COLO829 (cell line): Measurements from ENCODE around the gene LSM3.
A peak's percentile ranks its signal among the peaks of the same experiment; 100 is the strongest.

Experiments used
- DNase-seq: peaks from one replicate; pipeline ENCODE4 v3.0.0; 2012; ENCODE audit warnings: low spot score

Gene LSM3

DNA sequence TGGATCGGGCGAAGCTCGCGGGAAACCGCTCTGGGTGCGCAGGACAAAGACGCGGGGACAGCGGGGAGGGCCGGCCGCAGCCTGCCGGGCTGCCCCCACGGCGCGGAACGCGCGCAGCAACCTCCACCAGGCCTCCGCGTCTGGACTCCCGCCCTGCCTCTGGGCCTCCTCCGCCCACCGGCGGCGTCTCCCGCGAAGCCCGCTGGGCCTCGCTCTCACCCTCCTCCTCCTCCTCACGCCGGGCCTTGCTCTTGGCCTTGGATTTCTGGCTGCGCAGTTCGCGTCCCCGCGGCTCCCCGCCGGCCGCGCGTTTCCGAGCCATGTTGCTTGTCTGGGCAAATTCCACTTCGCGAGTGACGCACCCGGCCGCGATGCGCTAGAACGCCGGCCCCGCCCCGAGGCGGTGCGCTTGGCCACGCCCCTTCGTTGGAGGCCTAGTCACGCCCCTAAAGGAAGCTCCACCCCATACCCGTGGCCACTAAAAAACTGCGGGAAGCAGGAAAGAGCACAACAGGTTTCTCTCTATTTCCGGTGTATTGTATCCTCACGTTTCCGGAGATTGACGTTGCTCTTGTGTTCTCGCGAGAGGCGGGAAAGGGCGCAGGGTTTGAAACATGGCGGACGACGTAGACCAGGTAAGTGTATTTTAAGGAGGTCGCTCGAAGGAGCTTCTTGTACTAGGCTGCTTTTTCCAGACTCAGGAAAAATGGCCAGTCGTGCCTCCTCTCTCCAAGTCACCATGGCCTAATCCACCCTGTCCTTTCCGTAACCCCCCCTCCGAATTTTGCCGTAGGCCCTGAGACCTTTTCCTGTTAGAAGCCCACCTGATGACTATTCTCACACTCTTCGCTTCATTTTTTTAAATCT, at the start of gene LSM3, which contains the start of gene XPC:
TSS of gene LSM3 (plus strand) at position 571 of the 867 bp plus-strand sequence. CDS start at position 615, 44 bp downstream.
TSS of gene XPC (minus strand) at position 355 of the 867 bp plus-strand sequence. CDS start at position 322, 33 bp downstream.
- DNase-seq = peak; percentile 91

DNA sequence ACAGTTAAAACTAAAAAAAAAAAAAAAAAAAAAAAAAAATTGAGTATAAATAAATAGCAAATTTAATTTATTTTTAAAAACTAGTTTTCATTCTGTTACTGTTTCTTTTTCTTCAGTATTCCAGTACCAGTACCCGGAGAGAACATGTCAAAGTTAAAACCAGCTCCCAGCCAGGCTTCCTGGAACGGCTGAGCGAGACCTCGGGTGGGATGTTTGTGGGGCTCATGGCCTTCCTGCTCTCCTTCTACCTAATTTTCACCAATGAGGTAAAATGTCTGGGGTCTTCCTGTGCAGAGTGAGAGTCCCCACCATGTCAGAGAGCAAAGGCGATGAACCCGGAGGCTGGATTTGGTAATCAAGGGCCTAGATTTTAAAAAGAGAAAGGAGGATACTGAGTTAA, 49.3 kb upstream of the LSM3 start:
- DNase-seq = no peak

GRCh38 chr3:14130230-14130629, 48.4 kb upstream of the LSM3 start:
- no peak for DNase-seq

DNA sequence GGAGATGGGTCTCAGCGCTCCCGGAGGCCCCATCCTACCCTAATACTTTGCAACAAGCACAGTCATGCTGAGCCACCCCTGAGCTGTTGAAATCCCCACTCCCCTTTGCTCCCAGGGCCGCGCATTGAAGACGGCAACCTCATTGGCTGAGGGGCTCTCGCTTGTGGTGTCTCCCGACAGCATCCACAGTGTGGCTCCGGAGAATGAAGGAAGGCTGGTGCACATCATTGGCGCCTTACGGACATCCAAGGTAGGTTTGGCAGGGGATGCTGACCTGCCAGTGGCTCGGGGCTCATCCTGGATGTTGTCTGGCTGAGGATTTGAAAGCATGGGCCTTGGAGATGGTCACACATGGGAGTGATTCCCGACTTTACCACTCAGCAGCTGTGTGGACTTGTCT, 47.9 kb upstream of the LSM3 start:
- no peak for DNase-seq

DNA sequence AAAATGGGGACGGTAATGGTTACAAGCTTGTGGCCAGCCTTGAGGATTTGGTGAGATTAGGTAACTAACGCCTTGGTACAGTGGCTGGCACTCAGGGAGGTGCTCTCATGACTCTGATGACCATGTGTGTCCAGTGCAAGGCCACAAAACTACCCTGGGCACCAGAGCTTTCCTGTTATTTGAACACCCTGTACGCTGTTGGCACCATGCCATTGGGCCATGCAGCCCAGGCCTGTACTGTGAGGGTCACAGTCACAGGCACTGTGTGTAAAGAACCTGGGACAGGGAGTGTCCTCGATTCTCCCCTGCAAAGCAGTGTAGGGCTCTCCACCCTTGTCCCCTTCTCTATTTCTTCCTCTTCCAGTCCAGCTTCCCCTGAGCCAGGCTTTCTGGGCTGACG, 47.5 kb upstream of the LSM3 start:
- no peak for DNase-seq

DNA sequence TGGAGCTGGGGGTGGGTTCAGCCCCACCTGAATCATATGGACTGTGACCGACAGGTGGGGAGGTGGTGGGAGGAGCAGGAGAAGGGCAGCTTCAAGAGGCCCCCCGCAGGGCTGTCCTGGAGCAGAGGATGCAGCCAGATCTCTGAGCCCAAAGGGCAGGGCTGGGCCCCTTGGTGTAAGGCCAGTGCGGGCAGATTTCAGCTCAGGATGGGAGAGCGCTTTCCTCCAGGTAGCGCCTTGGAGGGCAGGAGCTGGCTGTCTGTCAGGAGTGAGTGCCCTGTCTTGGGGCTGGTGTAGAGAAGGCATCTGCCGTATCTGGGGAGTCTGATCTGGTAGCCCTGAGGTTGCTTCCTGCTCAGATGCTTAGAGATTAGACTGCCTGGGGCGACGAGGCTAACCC, 46.5 kb upstream of the LSM3 start:
- no peak for DNase-seq

DNA sequence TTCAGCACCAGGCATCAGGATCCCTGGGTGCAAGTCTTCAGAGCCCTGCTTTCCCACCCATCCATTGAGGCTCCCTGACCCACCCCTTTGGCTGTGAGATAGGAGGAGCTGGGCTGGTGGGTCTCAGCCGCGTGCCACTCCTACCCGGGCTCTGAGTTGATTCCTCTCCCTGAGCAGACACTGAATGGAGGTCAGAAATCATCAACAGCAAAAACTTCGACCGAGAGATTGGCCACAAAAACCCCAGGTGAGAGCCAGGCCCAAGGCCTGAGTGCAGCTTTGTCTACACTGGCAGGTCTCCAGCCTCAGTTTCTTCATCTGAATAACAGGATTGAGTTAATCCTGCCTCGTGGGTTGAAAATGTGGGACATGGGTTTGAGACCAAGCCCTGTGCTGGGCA, 45.9 kb upstream of the LSM3 start:
- DNase-seq = no peak

DNA sequence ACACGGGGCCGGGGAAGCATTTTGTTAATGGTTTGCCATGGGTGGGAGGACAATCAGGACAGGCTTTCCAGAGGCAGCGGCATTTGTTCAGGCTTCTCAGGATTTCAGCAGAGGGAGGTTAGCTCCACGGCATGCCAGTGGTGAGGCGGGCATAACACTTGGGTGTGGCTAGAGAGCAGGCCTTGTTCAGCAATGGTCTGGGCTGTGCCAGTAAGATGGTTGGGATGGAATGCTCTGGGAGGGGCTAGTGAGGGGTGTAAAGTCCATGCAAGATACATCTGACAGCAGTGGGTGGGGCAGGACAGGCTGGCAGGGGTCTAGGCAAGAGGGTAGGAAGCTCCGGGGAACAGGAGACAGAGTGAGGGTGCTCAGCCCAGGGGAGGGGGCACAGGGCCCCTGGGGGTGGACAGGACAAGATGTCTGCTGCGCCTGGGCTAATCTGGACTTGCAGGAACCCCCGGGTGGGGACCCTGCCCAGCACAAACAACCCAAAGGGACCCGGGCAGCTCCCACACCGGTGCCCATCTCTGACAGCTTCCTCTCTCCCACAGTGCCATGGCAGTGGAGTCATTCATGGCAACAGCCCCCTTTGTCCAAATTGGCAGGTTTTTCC, 45.3 kb upstream of the LSM3 start:
- no peak for DNase-seq

GRCh38 chr3:14133876-14134275, 44.7 kb upstream of the LSM3 start:
- DNase-seq = no peak

- no peak for DNase-seq
These were observed 44.3 kb upstream of the LSM3 start for GRCh38 chr3:14134291-14134690.

DNA sequence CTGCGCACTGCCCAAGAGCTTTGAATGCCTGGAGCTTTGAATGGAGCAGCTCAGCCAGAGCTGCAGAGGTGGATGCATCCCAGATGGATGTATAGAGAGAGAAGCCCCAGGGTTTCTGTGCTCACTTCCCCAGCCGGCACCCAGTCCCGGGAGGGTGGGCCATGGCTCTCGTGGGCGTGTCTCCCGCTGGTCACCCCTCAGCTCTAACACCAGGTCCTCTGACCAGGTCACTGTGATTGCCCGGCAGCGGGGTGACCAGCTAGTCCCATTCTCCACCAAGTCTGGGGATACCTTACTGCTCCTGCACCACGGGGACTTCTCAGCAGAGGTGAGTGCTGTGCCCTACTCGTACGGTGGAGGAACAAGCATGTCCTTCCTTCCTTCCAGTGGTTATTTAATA, 43.0 kb upstream of the LSM3 start:
- DNase-seq = no peak

DNA sequence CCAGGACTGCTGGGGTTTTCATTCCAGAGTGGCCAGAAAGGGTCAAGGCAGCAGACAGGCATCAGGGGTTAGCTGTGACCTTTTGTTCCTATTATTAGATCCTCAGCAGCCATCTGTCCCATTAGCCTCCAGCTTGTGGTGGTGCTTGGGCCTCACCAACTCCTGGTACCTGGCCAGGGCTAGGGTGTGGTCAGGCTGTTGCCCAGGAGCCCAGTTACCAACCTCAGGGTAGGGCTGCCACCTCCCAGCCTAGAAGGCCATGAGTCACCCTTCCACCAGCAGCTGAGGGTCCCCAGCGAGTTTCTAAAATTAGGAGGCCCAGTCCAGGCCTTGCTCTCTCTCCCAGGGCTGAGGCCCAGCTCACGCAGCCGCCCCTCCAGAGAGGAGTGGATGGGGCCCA, 41.6 kb upstream of the LSM3 start:
- no peak for DNase-seq

- DNase-seq = no peak
These were observed 41.2 kb upstream of the LSM3 start for GRCh38 chr3:14137445-14137844.

DNA sequence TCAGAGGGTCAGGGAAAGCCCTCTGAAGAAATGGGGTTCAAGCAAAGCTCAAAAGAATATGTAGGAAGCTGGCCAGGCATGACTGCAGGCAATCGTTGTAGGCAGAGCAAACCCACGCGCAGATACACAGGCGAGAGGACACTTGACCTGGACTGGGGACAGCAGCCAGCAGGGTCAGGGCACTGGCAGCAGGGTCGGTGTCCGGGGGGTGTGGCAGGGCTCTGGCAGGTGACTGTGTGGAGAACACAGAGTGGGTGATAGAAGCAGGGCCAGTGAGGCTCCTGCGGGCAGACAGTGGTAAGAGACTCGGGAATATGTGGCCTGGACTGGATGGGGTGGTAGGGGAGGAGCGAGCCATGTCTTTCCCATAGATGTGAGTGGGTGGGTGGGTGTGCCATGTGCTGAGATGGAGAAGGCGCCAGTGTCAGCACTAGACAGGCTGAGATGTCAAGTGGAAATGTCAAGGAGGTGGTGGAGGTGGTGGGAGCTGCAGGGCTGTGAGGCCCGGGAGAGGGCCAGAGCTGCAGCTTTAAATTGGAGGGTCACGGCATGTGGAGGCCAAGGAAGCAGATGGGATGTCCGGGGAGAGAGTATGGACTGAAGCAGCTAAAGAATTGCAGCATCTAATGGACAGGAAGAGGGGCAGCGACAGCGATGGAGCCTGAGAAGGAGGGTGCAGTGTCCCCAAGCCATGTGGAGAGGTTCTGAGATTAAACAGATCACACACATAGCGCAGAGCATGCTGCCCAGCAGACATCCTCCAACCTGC, 40.3 kb upstream of the LSM3 start:
- no peak for DNase-seq

GRCh38 chr3:14138878-14139655, 39.5 kb upstream of the LSM3 start:
- no peak for DNase-seq

DNA sequence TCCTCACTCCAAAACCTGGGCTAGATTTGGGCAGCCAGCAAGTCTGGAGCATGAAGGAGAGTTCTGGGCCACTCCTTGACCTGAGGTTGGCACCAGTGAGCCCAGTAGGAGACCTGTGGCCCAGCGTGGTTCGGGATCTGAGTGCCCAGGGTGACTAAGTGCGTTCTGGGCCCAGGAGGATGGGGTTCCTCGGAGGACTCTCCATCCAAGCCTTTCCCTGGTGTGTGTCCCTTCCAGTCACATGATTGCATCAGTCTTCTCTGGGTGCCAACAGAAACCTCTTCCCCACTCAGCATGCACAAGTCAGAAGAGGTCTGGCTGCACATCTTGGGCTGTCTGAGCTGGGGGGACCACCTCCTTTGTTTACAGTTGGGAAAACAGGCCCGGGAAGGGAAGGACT, 38.8 kb upstream of the LSM3 start:
- DNase-seq = no peak

DNA sequence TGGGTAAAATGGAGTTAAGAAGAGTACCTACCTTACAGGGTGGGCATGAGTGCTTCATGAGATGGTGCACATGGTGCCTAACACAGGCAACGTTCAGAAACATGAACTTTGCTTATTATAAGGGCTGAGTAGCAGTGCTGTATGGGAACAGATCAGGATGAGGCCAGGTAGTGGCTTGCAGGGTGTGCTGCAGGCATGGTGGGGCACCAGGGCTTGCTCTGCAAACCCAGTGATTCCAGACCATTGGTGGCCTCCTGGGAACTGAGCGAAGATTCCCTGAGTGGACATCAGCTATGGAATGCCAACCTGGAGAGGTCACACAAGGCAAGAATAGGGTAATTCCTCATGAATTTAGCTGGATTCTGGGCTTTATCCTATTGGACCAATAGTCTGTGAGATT, 37.9 kb upstream of the LSM3 start:
- no peak for DNase-seq

DNA sequence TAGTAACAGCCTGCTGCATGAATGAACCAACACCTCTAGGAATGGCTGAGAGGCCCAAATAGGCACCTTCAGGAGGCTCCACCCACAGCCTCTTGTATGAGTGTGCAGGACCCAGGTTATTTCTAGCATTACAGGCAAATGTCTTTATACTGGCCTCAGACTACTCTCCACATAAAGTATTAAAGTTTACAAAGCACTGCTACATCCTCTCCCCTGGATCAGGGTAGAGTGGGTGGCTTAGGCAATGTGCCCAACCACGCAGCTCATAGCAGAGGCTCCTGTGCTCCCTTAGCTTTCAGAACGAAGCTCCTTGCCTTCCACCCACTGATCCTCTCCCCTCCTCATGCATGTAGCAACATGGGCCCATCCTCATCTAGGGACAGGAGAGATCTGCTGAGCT, 37.5 kb upstream of the LSM3 start:
- no peak for DNase-seq

DNA sequence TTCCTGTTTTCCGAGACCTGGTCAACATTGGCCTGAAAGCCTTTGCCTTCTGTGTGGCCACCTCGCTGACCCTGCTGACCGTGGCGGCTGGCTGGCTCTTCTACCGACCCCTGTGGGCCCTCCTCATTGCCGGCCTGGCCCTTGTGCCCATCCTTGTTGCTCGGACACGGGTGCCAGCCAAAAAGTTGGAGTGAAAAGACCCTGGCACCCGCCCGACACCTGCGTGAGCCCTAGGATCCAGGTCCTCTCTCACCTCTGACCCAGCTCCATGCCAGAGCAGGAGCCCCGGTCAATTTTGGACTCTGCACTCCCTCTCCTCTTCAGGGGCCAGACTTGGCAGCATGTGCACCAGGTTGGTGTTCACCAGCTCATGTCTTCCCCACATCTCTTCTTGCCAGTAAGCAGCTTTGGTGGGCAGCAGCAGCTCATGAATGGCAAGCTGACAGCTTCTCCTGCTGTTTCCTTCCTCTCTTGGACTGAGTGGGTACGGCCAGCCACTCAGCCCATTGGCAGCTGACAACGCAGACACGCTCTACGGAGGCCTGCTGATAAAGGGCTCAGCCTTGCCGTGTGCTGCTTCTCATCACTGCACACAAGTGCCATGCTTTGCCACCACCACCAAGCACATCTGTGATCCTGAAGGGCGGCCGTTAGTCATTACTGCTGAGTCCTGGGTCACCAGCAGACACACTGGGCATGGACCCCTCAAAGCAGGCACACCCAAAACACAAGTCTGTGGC, 36.8 kb upstream of the LSM3 start:
- DNase-seq = no peak

- no peak for DNase-seq
These were observed 35.9 kb upstream of the LSM3 start for GRCh38 chr3:14142567-14143270.
